ENCODE results near the gene PARD6B. TPM values are rescaled to one million over a fixed set of nuclear protein-coding genes. Genes with fewer than 3 reads are reported as not detected.

PARD6B gene
- total and polyA plus RNA-seq, 7 donors, result 0.83 to 5.1 (median 1.8) TPM

- H3K9me3 ChIP-seq, result no peaks in the 10 kb centered on the region
- H3K36me3 ChIP-seq, result no peaks in the 10 kb centered on the region
- no peaks in the 10 kb centered on the region for H3K27me3 ChIP-seq
- no peaks in the 10 kb centered on the region for H3K4me1 ChIP-seq
- no peak overlapping the region for H3K27ac ChIP-seq
- intact Hi-C loops (cut with DNase I), result no loop called here
- WGBS, 2 donors, result 85 to 94% methylated on average over 5 of the region's 5 CpGs
- H3K4me3 ChIP-seq, result no peak overlapping the region
- no peak for DNase-seq
- TF ChIP-seq POLR2AphosphoS5 (IDR thresholded peaks at IDR 0.05) (no peak), EP300 (IDR thresholded peaks at IDR 0.05) (no peak), CTCF (IDR thresholded peaks at IDR 0.05) (no peak), POLR2A (IDR thresholded peaks at IDR 0.05) (no peak)
Measured at GRCh38 chr20:50801747-50802125, 70.4 kb downstream of the PARD6B start.

- Histone ChIP-seq H3K27ac (no peak overlapping the region), H3K27me3 (no peaks in the 10 kb centered on the region), H3K9me3 (no peaks in the 10 kb centered on the region), H3K4me3 (no peak overlapping the region), H3K36me3 (no peaks in the 10 kb centered on the region), H3K4me1 (no peaks in the 10 kb centered on the region)
- intact Hi-C loops (cut with DNase I), result no loop called here
- WGBS, 2 donors, result 94 to 97% methylated on average over 8 of the region's 8 CpGs
- TF ChIP-seq POLR2A (IDR thresholded peaks at IDR 0.05) (no peak), EP300 (IDR thresholded peaks at IDR 0.05) (no peak), POLR2AphosphoS5 (IDR thresholded peaks at IDR 0.05) (no peak), CTCF (IDR thresholded peaks at IDR 0.05) (no peak)
- no peak for DNase-seq
Measured at GRCh38 chr20:50802289-50802688, 70.9 kb downstream of the PARD6B start.

GRCh38 chr20:50804437-50805348 lies 73.3 kb downstream of the PARD6B start:
- Histone ChIP-seq H3K27me3 (no peaks in the 10 kb centered on the region), H3K27ac (no peak overlapping the region), H3K9me3 (no peaks in the 10 kb centered on the region), H3K36me3 (no peaks in the 10 kb centered on the region), H3K4me1 (no peaks in the 10 kb centered on the region), H3K4me3 (no peak overlapping the region)
- intact Hi-C loops (cut with DNase I), result no loop called here
- DNase-seq, result no peak
- WGBS, 2 donors, result 21 to 30% methylated on average over 11 of the region's 11 CpGs
- no peak for TF ChIP-seq POLR2AphosphoS5 (IDR thresholded peaks at IDR 0.05)
- no peak for TF ChIP-seq POLR2A (IDR thresholded peaks at IDR 0.05)
- no peak for TF ChIP-seq CTCF (IDR thresholded peaks at IDR 0.05)
- TF ChIP-seq EP300 (IDR thresholded peaks at IDR 0.05), result no peak

- Histone ChIP-seq H3K27ac (no peak overlapping the region), H3K36me3 (no peaks in the 10 kb centered on the region), H3K4me3 (no peak overlapping the region), H3K9me3 (no peaks in the 10 kb centered on the region), H3K27me3 (no peaks in the 10 kb centered on the region), H3K4me1 (no peaks in the 10 kb centered on the region)
- WGBS, 2 donors, result 39 to 58% methylated on average over 1 of the region's 1 CpG
- intact Hi-C loops (cut with DNase I), result no loop called here
- no peak for TF ChIP-seq POLR2AphosphoS5 (IDR thresholded peaks at IDR 0.05)
- no peak for DNase-seq
Measured at GRCh38 chr20:50805349-50805684, 73.9 kb downstream of the PARD6B start.

GRCh38 chr20:50806126-50806768 lies 74.9 kb downstream of the PARD6B start:
- Histone ChIP-seq H3K27me3 (no peaks in the 10 kb centered on the region), H3K4me3 (no peak overlapping the region), H3K27ac (no peak overlapping the region), H3K36me3 (no peaks in the 10 kb centered on the region), H3K9me3 (no peaks in the 10 kb centered on the region), H3K4me1 (no peaks in the 10 kb centered on the region)
- 89 to 92% methylated on average over 5 of the region's 5 CpGs for WGBS, 2 donors
- TF ChIP-seq CTCF (IDR thresholded peaks at IDR 0.05), result no peak
- no peak for DNase-seq
- intact Hi-C loops (cut with DNase I), result no loop called here

Other genes with a start within 250 kb of the PARD6B start
- gene PTPN1, start 221.2 kb upstream of the PARD6B start, total RNA-seq, result 10 to 100 TPM; 21.6 to 31.2 (median 23.6) TPM
- 10 to 100 TPM; 14.4 to 41.5 (median 23.6) TPM for gene PTPN1, start 221.2 kb upstream of the PARD6B start, polyA plus RNA-seq
- 10 to 100 TPM in 3 of 4 donors, 1 to 10 TPM in 1; 9.4 to 28.0 (median 15.1) TPM for gene RIPOR3, start 40.0 kb upstream of the PARD6B start, total RNA-seq
- 1 to 10 TPM in 2 of 3 donors, under 1 TPM in 1; 0.92 to 7.8 (median 4.8) TPM for gene RIPOR3, start 40.0 kb upstream of the PARD6B start, polyA plus RNA-seq
- gene BCAS4, start 63.5 kb downstream of the PARD6B start, total RNA-seq, result 1 to 10 TPM; 2.1 to 5.3 (median 4.4) TPM
- 10 to 100 TPM in 1 of 3 donors, under 1 TPM in 2; 0.46 to 10.1 (median 0.60) TPM for gene BCAS4, start 63.5 kb downstream of the PARD6B start, polyA plus RNA-seq
- gene ADNP, start 199.9 kb downstream of the PARD6B start, total RNA-seq, result 10 to 100 TPM; 41.5 to 52.6 (median 43.6) TPM
- gene ADNP, start 199.9 kb downstream of the PARD6B start, polyA plus RNA-seq, result 10 to 100 TPM; 12.0 to 33.2 (median 13.8) TPM
- gene DPM1, start 227.0 kb downstream of the PARD6B start, total RNA-seq, result 10 to 100 TPM; 45.4 to 94.6 (median 63.0) TPM
- 10 to 100 TPM; 52.9 to 76.1 (median 60.4) TPM for gene DPM1, start 227.0 kb downstream of the PARD6B start, polyA plus RNA-seq
- gene MOCS3, start 227.2 kb downstream of the PARD6B start, total RNA-seq, result 1 to 10 TPM; 2.8 to 3.9 (median 3.6) TPM
- 1 to 10 TPM; 1.2 to 3.9 (median 3.6) TPM for gene MOCS3, start 227.2 kb downstream of the PARD6B start, polyA plus RNA-seq

All from sigmoid colon (tissue), 7 donors.